T-helper 1 cell treated with Interleukin-12 subunit alpha and Interleukin-12 subunit beta and Interleukin-4 antibody, amounts not matched to agents 30 μg/mL and 1 μg/mL, for 36 hours (primary cell): Measurements from ENCODE around the gene MYH9.

Experiments
- H3K27ac Mint-ChIP-seq: one replicate; pipeline ENCODE4 v1.8.0; 2021; ENCODE audit warnings: mild to moderate bottlenecking, mixed read lengths
- H3K27me3 Mint-ChIP-seq: one replicate; pipeline ENCODE4 v1.8.0; 2021; ENCODE audit warnings: low read depth, mixed read lengths
- H3K36me3 Mint-ChIP-seq: one replicate; pipeline ENCODE4 v1.8.0; 2021; ENCODE audit warnings: low read depth, mixed read lengths
- H3K4me1 Mint-ChIP-seq: one replicate; pipeline ENCODE4 v1.8.0; 2021; ENCODE audit warnings: low read depth, mixed read lengths
- H3K4me3 Mint-ChIP-seq: one replicate; pipeline ENCODE4 v1.8.0; 2021; ENCODE audit warnings: mild to moderate bottlenecking, moderate library complexity, mixed read lengths
- H3K9me3 Mint-ChIP-seq: one replicate; pipeline ENCODE4 v1.8.0; 2021; ENCODE audit warnings: mixed read lengths

MYH9 gene

GRCh38 chr22:36343720-36344105 is 44.1 kb downstream of the MYH9 start:
- peaks cover 60% of the 10 kb centered on the region for H3K4me1 Mint-ChIP-seq
- no peaks in the 10 kb centered on the region for H3K9me3 Mint-ChIP-seq
- H3K27me3 Mint-ChIP-seq, result no peaks in the 10 kb centered on the region
- H3K27ac Mint-ChIP-seq, result peak overlapping the region; percentile 41
- peaks cover 58% of the 10 kb centered on the region for H3K36me3 Mint-ChIP-seq
- H3K4me3 Mint-ChIP-seq, result no peak overlapping the region

GRCh38 chr22:36343070-36343719 is 44.6 kb downstream of the MYH9 start:
- Mint-ChIP-seq H3K36me3 (peaks cover 58% of the 10 kb centered on the region), H3K4me3 (no peak overlapping the region), H3K4me1 (peaks cover 61% of the 10 kb centered on the region), H3K27ac (peak overlapping the region; percentile 41), H3K27me3 (no peaks in the 10 kb centered on the region), H3K9me3 (no peaks in the 10 kb centered on the region)

GRCh38 chr22:36341640-36342041 is 46.1 kb downstream of the MYH9 start:
- H3K9me3 Mint-ChIP-seq, result no peaks in the 10 kb centered on the region
- H3K27ac Mint-ChIP-seq, result no peak overlapping the region
- H3K4me1 Mint-ChIP-seq, result peaks cover 66% of the 10 kb centered on the region
- no peaks in the 10 kb centered on the region for H3K27me3 Mint-ChIP-seq
- H3K36me3 Mint-ChIP-seq, result peaks cover 59% of the 10 kb centered on the region
- H3K4me3 Mint-ChIP-seq, result no peak overlapping the region

- H3K9me3 Mint-ChIP-seq, result no peaks in the 10 kb centered on the region
- no peaks in the 10 kb centered on the region for H3K27me3 Mint-ChIP-seq
- peaks cover 75% of the 10 kb centered on the region for H3K4me1 Mint-ChIP-seq
- H3K36me3 Mint-ChIP-seq, result peaks cover 63% of the 10 kb centered on the region
- peak overlapping the region; percentile 2 for H3K4me3 Mint-ChIP-seq
- peak overlapping the region; percentile 87 for H3K27ac Mint-ChIP-seq
These were observed 47.1 kb downstream of the MYH9 start for GRCh38 chr22:36340621-36341020.

- Mint-ChIP-seq H3K27me3 (no peaks in the 10 kb centered on the region), H3K4me1 (peaks cover 75% of the 10 kb centered on the region), H3K4me3 (peak overlapping the region; percentile 25), H3K27ac (peak overlapping the region; percentile 86), H3K36me3 (peaks cover 64% of the 10 kb centered on the region), H3K9me3 (no peaks in the 10 kb centered on the region)
These were observed 48.3 kb downstream of the MYH9 start for GRCh38 chr22:36339171-36340065.

- Mint-ChIP-seq H3K27ac (peak overlapping the region; percentile 100), H3K27me3 (no peaks in the 10 kb centered on the region), H3K4me3 (peak overlapping the region; percentile 12), H3K36me3 (peaks cover 63% of the 10 kb centered on the region), H3K9me3 (no peaks in the 10 kb centered on the region), H3K4me1 (peaks cover 78% of the 10 kb centered on the region)
These were observed 50.2 kb downstream of the MYH9 start for GRCh38 chr22:36337365-36338130.

- Mint-ChIP-seq H3K4me1 (peaks cover 77% of the 10 kb centered on the region), H3K9me3 (no peaks in the 10 kb centered on the region), H3K4me3 (peak overlapping the region; percentile 47), H3K27ac (peak overlapping the region; percentile 100), H3K36me3 (peaks cover 61% of the 10 kb centered on the region), H3K27me3 (no peaks in the 10 kb centered on the region)
These were observed 51.3 kb downstream of the MYH9 start for GRCh38 chr22:36336246-36337182.

GRCh38 chr22:36335621-36336020 is 52.1 kb downstream of the MYH9 start:
- H3K4me1 Mint-ChIP-seq, result peaks cover 82% of the 10 kb centered on the region
- no peaks in the 10 kb centered on the region for H3K9me3 Mint-ChIP-seq
- peak overlapping the region; percentile 100 for H3K27ac Mint-ChIP-seq
- peak overlapping the region; percentile 90 for H3K4me3 Mint-ChIP-seq
- H3K36me3 Mint-ChIP-seq, result peaks cover 61% of the 10 kb centered on the region
- H3K27me3 Mint-ChIP-seq, result no peaks in the 10 kb centered on the region

GRCh38 chr22:36334821-36335603 is 52.8 kb downstream of the MYH9 start:
- Mint-ChIP-seq H3K36me3 (peaks cover 65% of the 10 kb centered on the region), H3K9me3 (no peaks in the 10 kb centered on the region), H3K27ac (peak overlapping the region; percentile 100), H3K4me3 (peak overlapping the region; percentile 90), H3K4me1 (peaks cover 86% of the 10 kb centered on the region), H3K27me3 (no peaks in the 10 kb centered on the region)

- H3K36me3 Mint-ChIP-seq, result peaks cover 65% of the 10 kb centered on the region
- H3K27ac Mint-ChIP-seq, result peak overlapping the region; percentile 100
- peak overlapping the region; percentile 90 for H3K4me3 Mint-ChIP-seq
- H3K9me3 Mint-ChIP-seq, result no peaks in the 10 kb centered on the region
- H3K27me3 Mint-ChIP-seq, result no peaks in the 10 kb centered on the region
- peaks cover 86% of the 10 kb centered on the region for H3K4me1 Mint-ChIP-seq
These were observed 53.5 kb downstream of the MYH9 start for GRCh38 chr22:36334081-36334820.

GRCh38 chr22:36333644-36334043 is 54.1 kb downstream of the MYH9 start:
- peak overlapping the region; percentile 90 for H3K4me3 Mint-ChIP-seq
- peaks cover 86% of the 10 kb centered on the region for H3K4me1 Mint-ChIP-seq
- no peaks in the 10 kb centered on the region for H3K27me3 Mint-ChIP-seq
- H3K27ac Mint-ChIP-seq, result peak overlapping the region; percentile 100
- no peaks in the 10 kb centered on the region for H3K9me3 Mint-ChIP-seq
- H3K36me3 Mint-ChIP-seq, result peaks cover 65% of the 10 kb centered on the region

- peak overlapping the region; percentile 100 for H3K27ac Mint-ChIP-seq
- H3K27me3 Mint-ChIP-seq, result no peaks in the 10 kb centered on the region
- H3K36me3 Mint-ChIP-seq, result peaks cover 71% of the 10 kb centered on the region
- peaks cover 95% of the 10 kb centered on the region for H3K4me1 Mint-ChIP-seq
- peak overlapping the region; percentile 90 for H3K4me3 Mint-ChIP-seq
- H3K9me3 Mint-ChIP-seq, result no peaks in the 10 kb centered on the region
These were observed 55.0 kb downstream of the MYH9 start for GRCh38 chr22:36332623-36333332.
